ENCODE data around the gene MATR3.

DNA sequence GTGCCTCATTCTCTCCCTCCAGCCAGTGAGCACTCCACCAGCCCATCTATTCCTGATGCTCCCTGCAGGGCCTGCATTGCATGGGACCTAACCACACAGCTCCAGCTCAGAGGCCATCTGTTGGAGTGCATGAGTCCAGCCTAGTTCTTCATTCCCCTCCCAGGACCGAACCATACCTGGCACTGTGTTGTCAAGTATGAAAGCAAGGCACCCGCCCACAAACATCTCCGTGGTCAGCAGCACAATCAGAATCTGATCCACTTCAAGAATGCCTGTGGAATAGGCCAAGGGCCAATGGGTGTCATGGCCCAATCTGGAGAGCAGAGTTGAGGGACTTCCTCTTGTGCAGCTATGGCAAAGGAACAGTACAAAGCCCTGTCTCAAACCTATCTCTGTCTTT, 83.7 kb downstream of the MATR3 start:
- TF ChIP-seq CTCF (IDR thresholded peaks at IDR 0.05) (no peak), POLR2A (IDR thresholded peaks at IDR 0.05) (no peak)

Measured in uterus (tissue), 2 donors.